SK-N-SH (cell line): Measurements from ENCODE around the gene WIPF2. TPM values are rescaled to one million over a fixed set of nuclear protein-coding genes. Genes with fewer than 3 reads are reported as not detected.

Experiments used
- CTCF ChIA-PET: fragments of 300-600, 350-600 bp; formaldehyde crosslinking; extraction: SDS; loops from one replicate; lab custom pipeline; 2021; lab: Yijun Ruan, JAX
- POLR2A ChIA-PET: fragments of 350-600 bp; sonication (Branson Sonifier 250); formaldehyde crosslinking; extraction: SDS; loops from one replicate; lab custom pipeline; 2020; ENCODE audit warnings: antibody characterized with exemption, inconsistent platforms; lab: Yijun Ruan, JAX
- DNase-seq: peaks from one replicate; pipeline ENCODE4 v3.0.0; 2012
- H2AFZ ChIP-seq: fragments of 200-600 bp; sonication (generic); 2 replicates; pipeline ENCODE4 v1.8.1; 2016; ENCODE audit warnings: antibody characterized with exemption, mild to moderate bottlenecking, low read depth
- H3F3A ChIP-seq: fragments of 200-600 bp; sonication (generic); replicated peaks from 2 replicates; pipeline ENCODE3; 2016; ENCODE audit warnings: antibody characterized with exemption, mild to moderate bottlenecking; ENCODE audit not compliant: insufficient read depth
- H3K27ac ChIP-seq, 2 experiments: fragments of 200-500 bp in 1 of 2; fragments of 200-600 bp in 1 of 2; sonication (Bioruptor generic) in 1 of 2; sonication (generic), shearing (Covaris generic) in 1 of 2; 2 replicates each; pipeline versions ENCODE4 v1.5.1 to v1.6.1; 2014 to 2016; ENCODE audit warnings: low read depth in 2 of 2, inconsistent platforms in 1 of 2, low read length in 1 of 2, mild to moderate bottlenecking in 1 of 2, mixed read lengths in 1 of 2
- H3K27me3 ChIP-seq: fragments of 200-600 bp; sonication (generic), shearing (Covaris generic); 2 replicates; pipeline ENCODE4 v1.6.1; 2016; ENCODE audit warnings: mixed run types; ENCODE audit not compliant: insufficient read depth
- H3K36me3 ChIP-seq, 2 experiments: fragments of 200-500 bp in 1 of 2; fragments of 200-600 bp in 1 of 2; sonication (Bioruptor generic) in 1 of 2; sonication (generic) in 1 of 2; replicated peaks in 1 of 2; 2 replicates each; pipeline versions ENCODE3 to v1.5.1; 2014 to 2016; ENCODE audit warnings: low read length in 1 of 2, mild to moderate bottlenecking in 1 of 2; ENCODE audit not compliant: insufficient read depth in 2 of 2, control insufficient read depth in 1 of 2
- H3K4me1 ChIP-seq, 2 experiments: fragments of 200-500 bp in 1 of 2; fragments of 200-600 bp in 1 of 2; sonication (Bioruptor generic) in 1 of 2; sonication (generic), shearing (Covaris generic) in 1 of 2; 2 replicates each; pipeline versions ENCODE4 v1.5.1 to v1.6.1; 2014 to 2016; ENCODE audit warnings: low read depth in 1 of 2, low read length in 1 of 2, mixed run types in 1 of 2; ENCODE audit not compliant: insufficient read depth in 2 of 2, control insufficient read depth in 1 of 2
- H3K4me2 ChIP-seq: fragments of 200-600 bp; sonication (generic), shearing (Covaris generic); 2 replicates; pipeline ENCODE4 v1.6.1; 2017; ENCODE audit warnings: mixed run types
- H3K4me3 ChIP-seq, 2 experiments: fragments of 200-500 bp in 1 of 2; fragments of 200-600 bp in 1 of 2; sonication (Bioruptor generic) in 1 of 2; sonication (generic), shearing (Covaris generic) in 1 of 2; 2 replicates each; pipeline versions ENCODE4 v1.5.1 to v1.8.1; 2014 to 2016; ENCODE audit warnings: low read depth in 2 of 2, inconsistent platforms in 1 of 2, low read length in 1 of 2, mild to moderate bottlenecking in 1 of 2, mixed read lengths in 1 of 2, moderate library complexity in 1 of 2
- H3K79me2 ChIP-seq: fragments of 200-600 bp; sonication (generic); 2 replicates; pipeline ENCODE4 v1.8.1; 2017; ENCODE audit warnings: mild to moderate bottlenecking; ENCODE audit not compliant: insufficient read depth
- H3K9ac ChIP-seq: fragments of 200-600 bp; sonication (generic); 2 replicates; pipeline ENCODE4 v1.6.1; 2017; ENCODE audit warnings: mixed run types
- H3K9me2 ChIP-seq: fragments of 200-600 bp; sonication (generic); 2 replicates; pipeline ENCODE4 v1.6.1; 2017; ENCODE audit warnings: mixed run types
- H3K9me3 ChIP-seq: fragments of 200-600 bp; sonication (generic); 2 replicates; pipeline ENCODE4 v1.6.1; 2017; ENCODE audit warnings: mixed run types, mild to moderate bottlenecking, moderate library complexity
- H4K20me1 ChIP-seq: fragments of 200-600 bp; sonication (generic); 2 replicates; pipeline ENCODE4 v1.6.1; 2017; ENCODE audit warnings: mild to moderate bottlenecking, mixed run types; ENCODE audit not compliant: insufficient read depth
- EP300 ChIP-seq, 2 experiments: IDR thresholded peaks; 2 replicates each; pipeline versions ENCODE4 v1.4.0 to v1.6.1; 2012; ENCODE audit warnings: borderline replicate concordance in 1 of 2, low read depth in 1 of 2, low read length in 1 of 2
- FOXM1 ChIP-seq: IDR thresholded peaks from 2 replicates; pipeline ENCODE4 v1.4.0; 2012; ENCODE audit warnings: low read depth, mild to moderate bottlenecking
- GATA2 ChIP-seq: sonication (generic); formaldehyde crosslinking; IDR thresholded peaks from 2 replicates; pipeline ENCODE4 v1.5.0; 2020; ENCODE audit warnings: mild to moderate bottlenecking, missing genetic modification reagents
- JUND ChIP-seq: IDR thresholded peaks from 2 replicates; pipeline ENCODE4 v1.4.0; 2012
- REST ChIP-seq: IDR thresholded peaks from 2 replicates; pipeline ENCODE4 v1.6.1; 2012; ENCODE audit warnings: mild to moderate bottlenecking, low read depth, low read length, moderate library complexity
- RXRA ChIP-seq: IDR thresholded peaks from 2 replicates; pipeline ENCODE4 v1.4.0; 2012; ENCODE audit warnings: low read depth, mild to moderate bottlenecking, borderline replicate concordance
- SIN3A ChIP-seq: IDR thresholded peaks from 2 replicates; pipeline ENCODE4 v1.6.1; 2012; ENCODE audit warnings: low read depth, mild to moderate bottlenecking, low read length, moderate library complexity, borderline replicate concordance
- TAF1 ChIP-seq: IDR thresholded peaks from 2 replicates; pipeline ENCODE4 v1.6.1; 2012; ENCODE audit warnings: low read depth, mild to moderate bottlenecking, low read length, moderate library complexity, borderline replicate concordance
- YY1 ChIP-seq: IDR thresholded peaks from 2 replicates; pipeline ENCODE4 v1.4.0; 2012; ENCODE audit warnings: low read depth, mild to moderate bottlenecking
- ZBTB33 ChIP-seq: IDR thresholded peaks from 2 replicates; pipeline ENCODE4 v1.4.0; 2012; ENCODE audit warnings: low read depth, borderline replicate concordance
- WGBS: methylation state at CpG from one replicate; pipeline ENCODE4 v1.1.6; 2017; ENCODE audit warnings: low lambda C conversion rate; 5-methylcytosine and 5-hydroxymethylcytosine counted together
- polyA plus RNA-seq, 3 experiments: library from polyadenylated mRNA; depleted of rRNA; stranded (reverse); fragments of >200 nt; gene quantifications; 2 replicates each; pipeline ENCODE4 v1.2.3, GENCODE V29; 2012
- TF ChIP-seq, protein P1 (sequence below): fragments of 150-350 bp; IDR thresholded peaks from 2 replicates; pipeline ENCODE4 v1.6.1; 2017; ENCODE audit warnings: antibody characterized with exemption, low read length, low read depth, borderline replicate concordance
- TF ChIP-seq, protein P2 (sequence below): IDR thresholded peaks from 2 replicates; pipeline ENCODE4 v1.4.0; 2012; ENCODE audit warnings: low read depth, borderline replicate concordance
- TF ChIP-seq, protein P3 (sequence below): IDR thresholded peaks from 2 replicates; pipeline ENCODE4 v1.4.0; 2012; ENCODE audit warnings: low read depth

The WIPF2 gene
- polyA plus RNA-seq, 1 of the 3 experiments (the other 2 are of a cell fraction) = 6.8 TPM

GRCh38 chr17:40311575-40311974, 92.5 kb downstream of the WIPF2 start (continued):
- TF ChIP-seq RXRA (peak; percentile 57), JUND (peak; percentile 37), FOXM1 (no peak), YY1 (no peak), EP300 (IDR thresholded peaks at IDR 0.05; ENCODE audit: borderline replicate concordance in 1 of 2, low read depth in 1 of 2, low read length in 1 of 2) (peak in 1 of 2 experiments; percentile 48; a peak in 1 of 4 replicates), GATA2 (CRISPR knock-in tag) (no peak), ZBTB33 (no peak), SIN3A (no peak), REST (no peak)
- TF ChIP-seq, protein P1, sequence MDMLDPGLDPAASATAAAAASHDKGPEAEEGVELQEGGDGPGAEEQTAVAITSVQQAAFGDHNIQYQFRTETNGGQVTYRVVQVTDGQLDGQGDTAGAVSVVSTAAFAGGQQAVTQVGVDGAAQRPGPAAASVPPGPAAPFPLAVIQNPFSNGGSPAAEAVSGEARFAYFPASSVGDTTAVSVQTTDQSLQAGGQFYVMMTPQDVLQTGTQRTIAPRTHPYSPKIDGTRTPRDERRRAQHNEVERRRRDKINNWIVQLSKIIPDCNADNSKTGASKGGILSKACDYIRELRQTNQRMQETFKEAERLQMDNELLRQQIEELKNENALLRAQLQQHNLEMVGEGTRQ = no peak
- TF ChIP-seq, protein P2, sequence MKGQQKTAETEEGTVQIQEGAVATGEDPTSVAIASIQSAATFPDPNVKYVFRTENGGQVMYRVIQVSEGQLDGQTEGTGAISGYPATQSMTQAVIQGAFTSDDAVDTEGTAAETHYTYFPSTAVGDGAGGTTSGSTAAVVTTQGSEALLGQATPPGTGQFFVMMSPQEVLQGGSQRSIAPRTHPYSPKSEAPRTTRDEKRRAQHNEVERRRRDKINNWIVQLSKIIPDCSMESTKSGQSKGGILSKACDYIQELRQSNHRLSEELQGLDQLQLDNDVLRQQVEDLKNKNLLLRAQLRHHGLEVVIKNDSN = no peak; the same call in none of the 2 replicates
- TF ChIP-seq, all 33 proteins: peak for 7

- WGBS = 34% methylated on average over 7 of the region's 7 CpGs
- Histone ChIP-seq H3K4me3 (peak overlapping the region in 1 of 2 experiments; percentile 69; a peak in 1 of 4 replicates), H3K4me1 (peaks cover 72 to 91% of the 10 kb centered on the region in 2 experiments), H4K20me1 (no peaks in the 10 kb centered on the region), H3K9me3 (no peaks in the 10 kb centered on the region), H3K9me2 (no peaks in the 10 kb centered on the region), H3K79me2 (peaks cover 32% of the 10 kb centered on the region; the same call in 1 of the 2 replicates), H3K27me3 (no peaks in the 10 kb centered on the region), H3K4me2 (peak overlapping the region; percentile 81), H3F3A (peaks cover 61% of the 10 kb centered on the region), H3K36me3 (no peaks in the 10 kb centered on the region), H3K9ac (peak overlapping the region; percentile 58), H2AFZ (no peak overlapping the region), H3K27ac (peak overlapping the region; percentile 95 to 99)
- ChIA-PET POLR2A (interaction anchor here (1.3 to 3.9 kb wide), 3 partner anchors 14 to 42 kb away, joined by 4 to 27 read pairs (median 6); no protein-coding TSS in a partner anchor), CTCF (interaction anchor here (36.0 to 57.6 kb wide), 2 partner anchors 7 to 26 kb away, joined by 1706 read pairs; partner anchors contain the start of genes CDC6, GJD3 and RARA)
- peak; percentile 45 for DNase-seq
- TF ChIP-seq JUND (0 out of 2 replicates have a peak, but pooled peaks have one; percentile 8), TAF1 (no peak), YY1 (no peak), REST (peak; percentile 41; the same call in 1 of the 2 replicates), EP300 (IDR thresholded peaks at IDR 0.05; ENCODE audit: borderline replicate concordance in 1 of 2, low read depth in 1 of 2, low read length in 1 of 2) (peak; percentile 27 to 75; a peak in 2 of 4 replicates)
- TF ChIP-seq, protein P2 = no peak
- TF ChIP-seq, protein P3, sequence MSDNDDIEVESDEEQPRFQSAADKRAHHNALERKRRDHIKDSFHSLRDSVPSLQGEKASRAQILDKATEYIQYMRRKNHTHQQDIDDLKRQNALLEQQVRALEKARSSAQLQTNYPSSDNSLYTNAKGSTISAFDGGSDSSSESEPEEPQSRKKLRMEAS = peak; percentile 46; the same call in 1 of the 2 replicates
These were observed 93.1 kb downstream of the WIPF2 start for GRCh38 chr17:40312131-40312731.
